GM10248 (cell line): ENCODE measurements around the gene SYNGR4.

Experiments used
- CTCF ChIA-PET: fragments of 300-600 bp; sonication (Branson Sonifier 250); formaldehyde crosslinking; extraction: SDS; loops from one replicate; lab custom pipeline; 2021; ENCODE audit warnings: antibody characterized with exemption; lab: Yijun Ruan, JAX
- POLR2A ChIA-PET: fragments of 350-650 bp; sonication (Branson Sonifier 250); formaldehyde crosslinking; extraction: SDS; loops from one replicate; lab custom pipeline; 2020; ENCODE audit warnings: antibody characterized with exemption; lab: Yijun Ruan, JAX
- DNase-seq: peaks from one replicate; pipeline ENCODE4 v3.0.0; 2012; ENCODE audit errors: extremely low spot score
- CTCF ChIP-seq: IDR thresholded peaks from 2 replicates; pipeline ENCODE4 v1.5.1; 2012; ENCODE audit warnings: mild to moderate bottlenecking, low read depth; ENCODE audit errors: extremely low read depth, missing control alignments, control extremely low read depth

The SYNGR4 gene

GRCh38 chr19:48348737-48349136 is 15.4 kb upstream of the SYNGR4 start:
- ChIA-PET POLR2A (no interaction called here), CTCF (no interaction called here)
- DNase-seq: no peak
- TF ChIP-seq CTCF: no peak

- CTCF ChIA-PET: interaction anchor here (0.8 to 1.9 kb wide), 13 partner anchors 10 to 387 kb away, joined by 3 to 8 read pairs (median 4); partner anchors contain the start of genes SYNGR4 and TMEM143
- POLR2A ChIA-PET: no interaction called here
These were observed 13.3 kb upstream of the SYNGR4 start for GRCh38 chr19:48350856-48351255.

GRCh38 chr19:48351341-48351752 is 12.8 kb upstream of the SYNGR4 start:
- peak; percentile 81 for DNase-seq
- ChIA-PET POLR2A (no interaction called here), CTCF (interaction anchor here (0.8 to 1.9 kb wide), 13 partner anchors 10 to 388 kb away, joined by 3 to 8 read pairs (median 4); partner anchors contain the start of genes SYNGR4 and TMEM143)
- TF ChIP-seq CTCF: peak; percentile 68

More at GRCh38 chr19:48350856-48351255, 13.3 kb upstream of the SYNGR4 start:
- DNase-seq: no peak
- TF ChIP-seq CTCF: no peak

GRCh38 chr19:48353677-48354076 is 10.5 kb upstream of the SYNGR4 start:
- no peak for TF ChIP-seq CTCF
- no peak for DNase-seq
- ChIA-PET CTCF (interaction anchor here (1.6 to 2.2 kb wide), 2 partner anchors 10 to 19 kb away, joined by 5 to 6 read pairs; partner anchors contain the start of genes SYNGR4 and TMEM143), POLR2A (no interaction called here)

GRCh38 chr19:48354332-48354992 is 9.7 kb upstream of the SYNGR4 start:
- ChIA-PET CTCF (interaction anchor here (0.6 to 1.8 kb wide), 4 partner anchors 8 to 230 kb away, joined by 3 to 5 read pairs (median 4); no protein-coding TSS in a partner anchor), POLR2A (interaction anchor here (0.6 kb wide), 1 partner anchor 226 kb away, joined by 4 read pairs; no protein-coding TSS in a partner anchor)
- no peak for TF ChIP-seq CTCF
- no peak for DNase-seq

GRCh38 chr19:48355365-48355954 is 8.7 kb upstream of the SYNGR4 start:
- ChIA-PET CTCF (interaction anchor here (0.9 to 1.8 kb wide), 3 partner anchors 9 to 229 kb away, joined by 3 to 4 read pairs (median 3); no protein-coding TSS in a partner anchor), POLR2A (no interaction called here)
- no peak for TF ChIP-seq CTCF
- DNase-seq: no peak
